ENCODE results near the gene ATP23.

The ATP23 gene

GRCh38 chr12:57909056-57909455 is 32.3 kb upstream of the ATP23 start:
- no peak for DNase-seq (ENCODE audit: low read depth)

GRCh38 chr12:57909611-57910010 is 31.8 kb upstream of the ATP23 start:
- DNase-seq (ENCODE audit: low read depth), result no peak

GRCh38 chr12:57918147-57918546 is 23.2 kb upstream of the ATP23 start:
- DNase-seq (ENCODE audit: low read depth), result no peak

GRCh38 chr12:57927086-57927485 is 14.3 kb upstream of the ATP23 start:
- DNase-seq (ENCODE audit: low read depth), result no peak

GRCh38 chr12:57929092-57929830 is 12.1 kb upstream of the ATP23 start:
- no peak for DNase-seq (ENCODE audit: low read depth)

DNA sequence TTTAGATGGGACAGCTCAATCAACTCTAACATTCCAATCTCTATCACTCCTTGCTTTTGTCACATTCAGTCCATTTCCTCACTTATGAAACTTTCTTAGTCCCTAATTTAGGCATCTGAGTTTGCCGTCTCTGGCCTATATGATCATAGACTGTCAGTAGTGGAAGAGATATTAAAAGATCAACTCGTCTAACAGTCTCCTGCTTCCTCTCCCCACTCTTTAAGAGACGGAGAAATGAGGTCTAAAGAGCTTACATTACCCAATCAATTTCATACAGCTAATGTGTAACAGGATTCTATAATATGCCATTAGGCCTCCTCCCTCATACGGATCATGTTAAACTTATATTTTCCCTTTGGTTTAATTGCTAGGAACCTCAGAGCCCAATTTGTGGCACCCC is 6.5 kb upstream of the ATP23 start:
- no peak for DNase-seq (ENCODE audit: low read depth)

GRCh38 chr12:57935331-57935730 is 6.0 kb upstream of the ATP23 start:
- no peak for DNase-seq (ENCODE audit: low read depth)

DNA sequence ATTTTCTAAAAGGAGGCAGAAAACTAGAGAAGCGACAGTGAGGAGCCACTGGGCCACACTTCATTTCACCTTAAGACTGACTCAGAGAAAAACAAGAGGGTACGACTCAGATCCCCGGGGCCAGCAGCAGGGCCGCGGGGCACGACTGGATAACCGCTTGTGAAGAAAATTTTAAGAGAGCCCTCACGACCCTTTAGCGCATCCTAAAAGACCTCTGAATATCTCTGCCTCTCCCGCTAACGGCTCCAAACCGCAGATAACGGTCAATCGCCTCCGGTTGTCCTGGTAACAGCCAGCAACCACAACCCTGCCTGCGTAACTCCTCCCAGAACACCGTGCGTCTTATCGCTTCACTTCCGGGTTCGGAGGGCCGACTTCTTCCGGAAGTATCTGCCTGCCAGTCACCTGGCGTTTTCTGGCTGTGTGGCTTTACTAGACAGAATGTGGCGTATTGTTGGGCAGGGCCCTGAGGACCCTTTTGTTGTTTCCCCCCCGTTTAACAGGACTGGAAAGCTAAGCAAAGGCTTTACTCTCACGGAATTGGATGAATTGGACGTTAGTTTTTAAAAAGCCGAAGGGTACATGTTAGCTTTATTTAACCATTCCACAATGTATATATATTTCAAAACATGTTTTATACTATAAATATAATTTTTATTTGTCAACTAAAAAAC is 5.4 kb upstream of the ATP23 start:
- peak; percentile 84 for DNase-seq (ENCODE audit: low read depth)

- no peak for DNase-seq (ENCODE audit: low read depth)
Observed at GRCh38 chr12:57936513-57936883, 4.9 kb upstream of the ATP23 start.

GRCh38 chr12:57939291-57939690 is 2.1 kb upstream of the ATP23 start:
- DNase-seq (ENCODE audit: low read depth), result no peak

DNA sequence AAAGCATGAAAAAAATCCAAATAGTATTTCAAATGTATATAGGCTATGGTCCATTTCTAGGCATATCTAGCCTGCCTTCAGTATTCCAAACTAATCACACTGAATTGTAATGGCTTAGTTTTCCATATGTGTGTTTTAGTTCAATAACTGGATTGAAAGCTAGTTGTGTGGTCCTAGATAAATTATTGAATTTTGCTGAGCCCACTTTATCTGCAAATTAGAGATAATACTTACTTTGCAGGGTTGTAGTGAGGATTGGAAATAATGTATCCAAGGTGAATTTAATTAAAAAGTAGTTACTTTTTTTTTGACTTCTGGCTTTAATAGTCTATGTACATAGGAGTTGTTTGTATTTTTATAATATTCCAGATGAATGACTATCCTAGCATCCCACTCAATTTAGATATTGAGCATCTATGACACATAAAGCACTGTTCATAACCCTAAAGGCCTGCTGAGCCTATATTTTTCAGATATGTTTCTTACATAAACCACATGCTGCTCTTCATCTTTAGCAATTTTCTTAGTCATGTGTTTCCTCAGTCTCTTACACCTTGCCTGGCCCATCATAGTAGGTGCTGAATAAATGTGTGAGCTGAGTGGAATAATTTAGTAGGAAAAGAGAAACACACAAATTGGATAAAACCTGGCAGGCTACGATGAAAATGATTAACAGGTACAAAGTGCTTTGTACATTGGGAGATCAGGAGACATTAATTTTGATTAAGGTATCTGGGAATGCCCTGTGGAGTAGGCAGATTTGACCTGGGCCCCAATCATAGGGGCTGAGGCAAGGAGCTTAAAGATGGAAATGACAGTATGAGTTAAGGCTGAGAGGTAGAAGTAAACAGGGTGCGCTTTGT is 1.1 kb upstream of the ATP23 start:
- no peak for DNase-seq (ENCODE audit: low read depth)

- no peak for DNase-seq (ENCODE audit: low read depth)
Observed at GRCh38 chr12:57940915-57941164, 527 bp upstream of the ATP23 start.

DNA sequence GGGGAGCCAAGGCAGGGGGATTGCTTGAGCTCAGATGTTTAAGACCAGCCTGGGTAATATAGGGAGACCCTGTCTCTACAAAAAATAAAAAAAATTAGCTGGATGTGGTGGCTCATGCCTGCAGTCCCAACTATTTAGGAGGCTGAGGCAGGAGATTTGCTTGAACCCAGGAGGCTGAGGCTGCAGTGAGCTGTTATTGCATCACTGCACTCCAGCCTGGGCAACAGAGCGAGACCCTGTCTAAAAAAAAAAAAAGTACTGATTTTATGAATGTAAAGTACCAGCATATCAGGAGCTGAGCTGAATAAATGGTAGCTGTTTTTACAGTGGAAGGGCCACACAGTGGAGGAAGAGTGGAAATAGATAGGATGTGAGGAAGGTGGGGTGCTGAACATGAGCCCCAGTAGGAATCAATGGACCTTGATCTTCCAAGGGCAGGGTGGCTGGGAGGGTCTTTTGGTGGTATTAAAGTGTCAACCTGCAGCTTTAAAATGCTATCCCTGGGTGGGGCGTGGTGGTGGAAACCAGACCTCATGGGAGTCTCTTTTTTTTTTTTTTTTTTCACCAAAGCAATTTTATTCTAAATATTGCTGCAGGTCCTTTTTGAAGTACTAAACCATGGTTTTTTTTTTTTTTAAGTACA is 2.2 kb downstream of the ATP23 start:
- DNase-seq (ENCODE audit: low read depth), result no peak

DNA sequence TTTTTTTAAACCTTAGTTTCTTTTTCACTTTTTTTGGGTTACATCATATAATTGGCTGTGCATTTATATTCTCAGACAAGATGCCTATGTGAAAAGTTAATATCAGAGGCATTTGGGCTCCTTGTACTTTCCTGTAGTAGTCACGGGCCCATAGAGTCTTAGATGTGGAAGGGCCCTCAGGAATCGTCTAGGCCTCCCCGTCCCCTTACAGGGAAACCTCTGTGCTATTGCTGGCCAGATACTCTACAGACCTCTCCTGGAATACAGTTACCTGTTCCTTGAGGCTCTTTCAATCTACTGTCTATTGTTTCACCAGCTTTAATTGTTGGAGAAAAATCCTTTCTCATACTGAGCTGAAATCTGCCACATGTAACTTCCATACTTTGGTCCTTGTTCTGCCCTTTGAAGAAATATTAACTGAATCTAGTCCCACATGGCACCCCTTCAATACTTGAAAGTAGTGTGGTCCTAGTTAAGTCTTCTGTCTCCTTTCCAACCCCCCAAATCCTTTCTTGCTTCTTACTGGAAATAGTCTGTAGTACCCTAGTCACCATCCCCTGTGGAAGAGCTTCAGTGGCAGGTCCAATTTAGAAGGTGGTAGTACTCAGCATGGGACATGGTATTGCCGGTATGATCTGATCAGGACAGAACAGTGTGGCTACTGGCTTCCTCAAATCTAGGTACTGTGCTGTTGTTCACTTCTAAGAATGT is 3.1 kb downstream of the ATP23 start:
- DNase-seq (ENCODE audit: low read depth), result no peak

- no peak for DNase-seq (ENCODE audit: low read depth)
Observed at GRCh38 chr12:57952766-57953165, 11.4 kb downstream of the ATP23 start.

DNA sequence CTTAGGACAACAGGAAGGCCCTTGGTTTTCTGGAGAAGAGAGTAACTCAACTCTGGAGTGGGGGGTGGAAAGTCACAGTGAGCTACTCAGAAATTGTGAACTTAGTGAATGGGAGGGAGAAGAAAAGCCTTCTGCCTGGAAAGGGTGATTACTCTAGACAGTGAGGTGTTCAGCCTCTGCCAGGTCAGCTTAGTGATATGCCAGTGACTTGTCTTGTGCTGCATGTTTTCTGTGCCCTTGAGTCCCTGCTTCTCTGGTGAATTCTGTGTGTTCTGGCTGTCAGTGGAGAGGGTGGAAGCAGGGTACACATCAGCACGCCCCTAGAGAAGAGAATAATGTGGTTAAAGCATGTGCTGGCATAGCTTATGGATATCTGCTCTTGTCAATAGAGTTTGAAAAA is 13.4 kb downstream of the ATP23 start:
- DNase-seq (ENCODE audit: low read depth), result no peak

- no peak for DNase-seq (ENCODE audit: low read depth)
Observed at GRCh38 chr12:57958061-57958657, 16.8 kb downstream of the ATP23 start.

- no peak for DNase-seq (ENCODE audit: low read depth)
Observed at GRCh38 chr12:57964421-57964820, 23.1 kb downstream of the ATP23 start.

GRCh38 chr12:57965766-57966165 is 24.4 kb downstream of the ATP23 start:
- DNase-seq (ENCODE audit: low read depth), result no peak

- DNase-seq (ENCODE audit: low read depth), result no peak
Observed at GRCh38 chr12:57966536-57966935, 25.2 kb downstream of the ATP23 start.

DNA sequence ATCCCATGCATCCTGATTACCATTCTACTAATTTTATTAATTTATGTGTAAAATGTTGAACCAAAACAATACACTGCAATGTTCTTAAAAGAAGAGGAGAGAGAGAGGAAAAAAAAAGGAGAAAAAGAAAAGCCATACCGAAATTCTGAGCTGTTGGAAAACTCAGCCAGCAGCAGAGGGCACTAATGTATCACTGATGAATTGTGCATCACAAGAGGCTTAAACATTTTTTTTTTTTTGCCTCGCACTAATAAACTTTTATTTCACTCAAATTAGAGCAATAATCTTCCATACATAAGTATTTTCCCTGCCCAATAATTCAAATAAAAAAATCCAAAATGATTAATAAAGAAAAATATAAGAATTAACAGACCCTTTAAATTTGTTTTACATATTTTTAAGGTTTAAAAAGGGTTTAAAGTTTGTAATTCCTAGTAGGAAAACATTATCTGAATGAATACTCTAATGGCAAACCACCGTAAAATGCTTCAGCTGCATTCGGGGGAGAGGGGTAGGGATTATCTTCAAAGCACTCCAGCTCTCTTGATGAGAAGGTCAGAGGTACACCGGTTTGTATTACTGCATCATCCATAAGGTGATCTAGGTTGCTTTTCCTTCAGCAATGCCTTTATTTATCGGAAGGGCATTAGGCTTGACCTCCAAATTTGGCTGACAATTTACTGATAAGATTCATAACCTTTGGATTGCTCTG is 41.9 kb downstream of the ATP23 start:
- DNase-seq (ENCODE audit: low read depth), result no peak

Data from activated gamma-delta T cell treated with anti-CD3 and anti-CD28 coated beads, Interleukin-2, amount 50 U/mL, for 16 hours (primary cell).